Measurements from ENCODE around the gene ARF1.
A peak's percentile ranks its signal among the peaks of the same experiment; 100 is the strongest.

Gene ARF1

GRCh38 chr1:228147151-228147693, 64.7 kb downstream of the ARF1 start:
- Histone ChIP-seq H3K27ac (ENCODE audit: extremely low read depth, low read depth, low read length) (no peak overlapping the region), H3K4me3 (ENCODE audit: low read depth, low read length) (no peak overlapping the region), H3K9me3 (ENCODE audit: control insufficient read depth, insufficient read depth, low read depth, low read length) (no peaks in the 10 kb centered on the region), H3K4me1 (ENCODE audit: control insufficient read depth, insufficient read depth, low read length) (no peaks in the 10 kb centered on the region), H3K36me3 (ENCODE audit: control insufficient read depth in 2 of 2, insufficient read depth in 1 of 2, low read length in 2 of 2) (peaks cover 0 to 45% of the 10 kb centered on the region in 2 experiments; a peak in 1 of 3 replicates)
- ChIA-PET CTCF (no interaction called here), POLR2A (no interaction called here)
- no peak for TF ChIP-seq GLI4 (tag by site-specific recombination; IDR thresholded peaks at IDR 0.05)
- no peak for TF ChIP-seq PRDM1 (tag by site-specific recombination; IDR thresholded peaks at IDR 0.05)
- TF ChIP-seq ZNF747 (tag by site-specific recombination; IDR thresholded peaks at IDR 0.05), result no peak
- peak; percentile 54 for TF ChIP-seq ZNF600 (tag by site-specific recombination; IDR thresholded peaks at IDR 0.05)
- peak; percentile 87 for TF ChIP-seq EGR2 (tag by site-specific recombination; IDR thresholded peaks at IDR 0.05; ENCODE audit: low read depth)
- no peak for TF ChIP-seq ZNF223 (tag by site-specific recombination; IDR thresholded peaks at IDR 0.05)
- peak; percentile 13 for TF ChIP-seq ZBTB26 (tag by site-specific recombination; optimal IDR thresholded peaks at IDR 0.05)
- peak; percentile 60 for TF ChIP-seq KLF1 (tag by site-specific recombination; IDR thresholded peaks at IDR 0.05)
- TF ChIP-seq ZFHX2 (tag by site-specific recombination; conservative IDR thresholded peaks at IDR 0.05), result peak; percentile 84

- Histone ChIP-seq H3K4me3 (ENCODE audit: low read depth, low read length) (no peak overlapping the region), H3K27ac (ENCODE audit: extremely low read depth, low read depth, low read length) (no peak overlapping the region), H3K9me3 (ENCODE audit: control insufficient read depth, insufficient read depth, low read depth, low read length) (no peaks in the 10 kb centered on the region), H3K4me1 (ENCODE audit: control insufficient read depth, insufficient read depth, low read length) (no peaks in the 10 kb centered on the region), H3K36me3 (ENCODE audit: control insufficient read depth in 2 of 2, insufficient read depth in 1 of 2, low read length in 2 of 2) (peaks cover 0 to 42% of the 10 kb centered on the region in 2 experiments; a peak in 1 of 3 replicates)
- CTCF ChIA-PET, result no interaction called here
- POLR2A ChIA-PET, result no interaction called here
- no peak for TF ChIP-seq PRDM2 (tag by site-specific recombination; IDR thresholded peaks at IDR 0.05; ENCODE audit: borderline replicate concordance)
- TF ChIP-seq ZNF521 (tag by site-specific recombination; IDR thresholded peaks at IDR 0.05), result no peak
- no peak for TF ChIP-seq ZIC2 (tag by site-specific recombination; IDR thresholded peaks at IDR 0.05)
- no peak for TF ChIP-seq GFI1B (tag by site-specific recombination; IDR thresholded peaks at IDR 0.05)
- no peak for TF ChIP-seq ZNF624 (tag by site-specific recombination; IDR thresholded peaks at IDR 0.05)
- no peak for TF ChIP-seq ZNF426 (tag by site-specific recombination; IDR thresholded peaks at IDR 0.05)
- no peak for TF ChIP-seq ZNF639 (tag by site-specific recombination; IDR thresholded peaks at IDR 0.05)
- no peak for TF ChIP-seq MYNN (tag by site-specific recombination; IDR thresholded peaks at IDR 0.05; ENCODE audit: borderline replicate concordance)
- TF ChIP-seq ZNF19 (tag by site-specific recombination; IDR thresholded peaks at IDR 0.05; ENCODE audit: low read depth), result no peak
- no peak for TF ChIP-seq ZNF629 (tag by site-specific recombination; IDR thresholded peaks at IDR 0.05)
- TF ChIP-seq ZSCAN23 (tag by site-specific recombination; IDR thresholded peaks at IDR 0.05), result no peak
- no peak for TF ChIP-seq ZNF391 (tag by site-specific recombination; IDR thresholded peaks at IDR 0.05; ENCODE audit: borderline replicate concordance, low read depth)
- TF ChIP-seq ZNF311 (tag by site-specific recombination; IDR thresholded peaks at IDR 0.05; ENCODE audit: borderline replicate concordance), result no peak
- TF ChIP-seq EGR2 (tag by site-specific recombination; IDR thresholded peaks at IDR 0.05; ENCODE audit: low read depth), result no peak
- no peak for TF ChIP-seq ZNF324 (tag by site-specific recombination; IDR thresholded peaks at IDR 0.05)
- TF ChIP-seq ZNF398 (tag by site-specific recombination; IDR thresholded peaks at IDR 0.05), result no peak
- no peak for TF ChIP-seq KLF10 (tag by site-specific recombination; IDR thresholded peaks at IDR 0.05)
- TF ChIP-seq ZFP3 (tag by site-specific recombination; IDR thresholded peaks at IDR 0.05; ENCODE audit: low read depth), result no peak
Measured at GRCh38 chr1:228147768-228148167, 65.3 kb downstream of the ARF1 start.

Data from HEK293 (cell line).